Hepatocyte (in vitro differentiated cells): Measurements from ENCODE around the gene DGCR6L. TPM values are rescaled to one million over a fixed set of nuclear protein-coding genes. Genes with fewer than 3 reads are reported as not detected.
"Not testable (repeated sequence)": the region's sequence is repeated elsewhere in the genome, so short reads cannot be mapped to it uniquely, and the experiment has no call there.

Experiments used
- DNase-seq: peaks from one replicate; pipeline ENCODE4 v3.0.0-alpha.2; 2016; ENCODE audit warnings: low spot score
- H2AFZ ChIP-seq: fragments of 200-600 bp; sonication (generic); 2 replicates; pipeline ENCODE4 v1.6.0; 2016; ENCODE audit warnings: antibody characterized with exemption, mild to moderate bottlenecking
- H3K27ac ChIP-seq: fragments of 200-600 bp; sonication (generic); 2 replicates; pipeline ENCODE4 v1.5.1; 2016; ENCODE audit warnings: mild to moderate bottlenecking
- H3K27me3 ChIP-seq: fragments of 200-600 bp; sonication (generic); 2 replicates; pipeline ENCODE4 v1.6.1; 2016
- H3K36me3 ChIP-seq: fragments of 200-600 bp; sonication (generic); replicated peaks from 2 replicates; pipeline ENCODE4 v1.5.1; 2016; ENCODE audit warnings: low read depth; ENCODE audit not compliant: insufficient read depth
- H3K4me1 ChIP-seq: fragments of 200-600 bp; sonication (generic); 2 replicates; pipeline ENCODE4 v1.5.1; 2016; ENCODE audit warnings: mild to moderate bottlenecking, moderate library complexity; ENCODE audit not compliant: insufficient read depth
- H3K4me2 ChIP-seq: fragments of 200-600 bp; sonication (generic); 2 replicates; pipeline ENCODE4 v1.6.0; 2016
- H3K4me3 ChIP-seq: fragments of 200-600 bp; sonication (generic); 2 replicates; pipeline ENCODE4 v1.5.1; 2016; ENCODE audit warnings: mild to moderate bottlenecking
- H3K79me2 ChIP-seq: fragments of 200-600 bp; sonication (generic); 2 replicates; pipeline ENCODE4 v1.6.0; 2017; ENCODE audit warnings: mild to moderate bottlenecking
- H3K9me2 ChIP-seq: fragments of 200-600 bp; sonication (generic); replicated peaks from 2 replicates; pipeline ENCODE4 v1.6.0; 2017; ENCODE audit warnings: mild to moderate bottlenecking; ENCODE audit not compliant: insufficient read depth
- H3K9me3 ChIP-seq: fragments of 200-600 bp; sonication (generic); 2 replicates; pipeline ENCODE4 v1.5.1; 2016; ENCODE audit warnings: low read depth, mild to moderate bottlenecking
- H4K20me1 ChIP-seq: fragments of 200-600 bp; sonication (generic); 2 replicates; pipeline ENCODE4 v1.6.0; 2016; ENCODE audit warnings: mild to moderate bottlenecking; ENCODE audit not compliant: insufficient read depth, poor library complexity, severe bottlenecking
- CTCF ChIP-seq: fragments of 200-600 bp; sonication (generic); IDR thresholded peaks from 2 replicates; pipeline ENCODE4 v1.5.1; 2016; ENCODE audit warnings: antibody characterized with exemption, mild to moderate bottlenecking; ENCODE audit not compliant: poor library complexity
- EZH2 ChIP-seq: fragments of 200-600 bp; sonication (generic); IDR thresholded peaks from 2 replicates; pipeline ENCODE4 v1.6.1; 2016; ENCODE audit warnings: antibody characterized with exemption, mild to moderate bottlenecking, borderline replicate concordance
- EZH2phosphoT487 ChIP-seq: fragments of 200-600 bp; sonication (generic); IDR thresholded peaks from one replicate; pipeline ENCODE4 v1.6.1; 2018; ENCODE audit warnings: antibody characterized with exemption, mild to moderate bottlenecking, low read depth, moderate library complexity; ENCODE audit not compliant: unreplicated experiment, severe bottlenecking
- WGBS: methylation state at CpG from one replicate; pipeline ENCODE4 v1.1.6; 2016; ENCODE audit warnings: low lambda C conversion rate; ENCODE audit errors: missing lambda C conversion rate; 5-methylcytosine and 5-hydroxymethylcytosine counted together
- polyA plus RNA-seq: library from polyadenylated mRNA; unstranded; fragments of >200 nt; fragmentation: Nextera tagmentation; extraction: Ambion mirVana; gene quantifications from 2 replicates; pipeline ENCODE4 v1.2.1, GENCODE V29; 2016
- total RNA-seq: library from RNA; depleted of rRNA; stranded (reverse); fragments of >200 nt; gene quantifications from 2 replicates; pipeline ENCODE4 v1.2.3, GENCODE V29; 2014

The DGCR6L gene
- total and polyA plus RNA-seq, 2 experiments from 2014 or later, result 49.8 to 93.4 TPM

- TF ChIP-seq EZH2phosphoT487, result no peak
- no peak for TF ChIP-seq CTCF
- no peak for TF ChIP-seq EZH2
- no peaks in the 10 kb centered on the region for H3K9me3 ChIP-seq
- H3K4me1 ChIP-seq, result no peaks in the 10 kb centered on the region
- no peak overlapping the region for H3K27ac ChIP-seq
- H3K9me2 ChIP-seq, result no peaks in the 10 kb centered on the region
- no peak overlapping the region for H2AFZ ChIP-seq
- no peaks in the 10 kb centered on the region for H3K27me3 ChIP-seq
- no peak overlapping the region for H3K4me3 ChIP-seq
- no peaks in the 10 kb centered on the region for H3K79me2 ChIP-seq
- 73% methylated on average over 5 of the region's 5 CpGs for WGBS
- no peaks in the 10 kb centered on the region for H3K36me3 ChIP-seq
- no peaks in the 10 kb centered on the region for H4K20me1 ChIP-seq
- DNase-seq, result no peak
- no peak overlapping the region for H3K4me2 ChIP-seq
Observed at GRCh38 chr22:20283674-20284066, 36.2 kb downstream of the DGCR6L start.

- Histone ChIP-seq H3K9me3 (no peaks in the 10 kb centered on the region), H3K36me3 (no peaks in the 10 kb centered on the region), H3K4me1 (no peaks in the 10 kb centered on the region), H4K20me1 (no peaks in the 10 kb centered on the region), H3K9me2 (no peaks in the 10 kb centered on the region), H3K27ac (no peak overlapping the region), H3K4me3 (no peak overlapping the region), H3K27me3 (no peaks in the 10 kb centered on the region), H3K79me2 (no peaks in the 10 kb centered on the region), H3K4me2 (no peak overlapping the region), H2AFZ (no peak overlapping the region)
- TF ChIP-seq EZH2 (no peak), CTCF (no peak), EZH2phosphoT487 (no peak)
- no peak for DNase-seq
- 85% methylated on average over 13 of the region's 15 CpGs for WGBS
Observed at GRCh38 chr22:20282901-20283673, 36.8 kb downstream of the DGCR6L start.

GRCh38 chr22:20281891-20282290, 38.0 kb downstream of the DGCR6L start:
- Histone ChIP-seq H2AFZ (no peak overlapping the region), H3K9me3 (no peaks in the 10 kb centered on the region), H3K36me3 (no peaks in the 10 kb centered on the region), H4K20me1 (no peaks in the 10 kb centered on the region), H3K27me3 (no peaks in the 10 kb centered on the region), H3K9me2 (no peaks in the 10 kb centered on the region), H3K4me1 (no peaks in the 10 kb centered on the region), H3K4me2 (no peak overlapping the region), H3K4me3 (no peak overlapping the region), H3K79me2 (no peaks in the 10 kb centered on the region), H3K27ac (no peak overlapping the region)
- no peak for DNase-seq
- 84% methylated on average over 12 of the region's 12 CpGs for WGBS
- TF ChIP-seq EZH2phosphoT487 (no peak), CTCF (no peak), EZH2 (no peak)

- not testable (repeated sequence) for H3K27ac ChIP-seq, H3K27me3 ChIP-seq, DNase-seq, H3K36me3 ChIP-seq, H3K9me2 ChIP-seq, H2AFZ ChIP-seq, H3K4me2 ChIP-seq, H3K9me3 ChIP-seq, H3K4me3 ChIP-seq, H3K4me1 ChIP-seq, H4K20me1 ChIP-seq, H3K79me2 ChIP-seq
- WGBS, result 74% methylated on average over 9 of the region's 9 CpGs
Observed at GRCh38 chr22:20281473-20281872, 38.4 kb downstream of the DGCR6L start.
